GDM1 (cell line): ENCODE data around the gene FOSL1.

Experiments used
- DNase-seq: peaks from one replicate; lab custom pipeline; 2025; lab: John Stamatoyannopoulos, UW

Gene FOSL1

GRCh38 chr11:65900125-65900898 is at the start of gene FOSL1:
Gene FOSL1 (minus strand): TSS chr11:65900388. CDS start chr11:65900339, 49 bp downstream.
- peak; percentile 89 for DNase-seq

GRCh38 chr11:65947603-65948125 is 47.5 kb upstream of the FOSL1 start:
- no peak for DNase-seq

- no peak for DNase-seq
Observed at GRCh38 chr11:65947133-65947532, 46.9 kb upstream of the FOSL1 start.

- DNase-seq = no peak
Observed at GRCh38 chr11:65946655-65947054, 46.5 kb upstream of the FOSL1 start.

GRCh38 chr11:65945941-65946558 is 45.9 kb upstream of the FOSL1 start:
- DNase-seq = no peak

GRCh38 chr11:65945430-65945911 is 45.3 kb upstream of the FOSL1 start, which contains the start of gene TSGA10IP:
Gene TSGA10IP (plus strand): TSS chr11:65945480. CDS start chr11:65945676, 196 bp downstream.
- no peak for DNase-seq

- no peak for DNase-seq
Observed at GRCh38 chr11:65944767-65945166, 44.6 kb upstream of the FOSL1 start.

- DNase-seq = no peak
Observed at GRCh38 chr11:65944191-65944590, 44.0 kb upstream of the FOSL1 start.

GRCh38 chr11:65942531-65942930 is 42.3 kb upstream of the FOSL1 start:
- no peak for DNase-seq

GRCh38 chr11:65941720-65942310 is 41.6 kb upstream of the FOSL1 start:
- DNase-seq = no peak

- no peak for DNase-seq
Observed at GRCh38 chr11:65937766-65938165, 37.6 kb upstream of the FOSL1 start.

GRCh38 chr11:65934014-65934413 is 33.8 kb upstream of the FOSL1 start:
- DNase-seq = no peak

- no peak for DNase-seq
Observed at GRCh38 chr11:65932558-65932919, 32.4 kb upstream of the FOSL1 start.

GRCh38 chr11:65931773-65932557 is 31.8 kb upstream of the FOSL1 start:
- no peak for DNase-seq

- DNase-seq = no peak
Observed at GRCh38 chr11:65928667-65929066, 28.5 kb upstream of the FOSL1 start.

GRCh38 chr11:65927904-65928397 is 27.8 kb upstream of the FOSL1 start:
- DNase-seq = peak; percentile 82

GRCh38 chr11:65925397-65925796 is 25.2 kb upstream of the FOSL1 start:
- no peak for DNase-seq

- DNase-seq = no peak
Observed at GRCh38 chr11:65922565-65922964, 22.4 kb upstream of the FOSL1 start.

- no peak for DNase-seq
Observed at GRCh38 chr11:65921876-65922275, 21.7 kb upstream of the FOSL1 start.

GRCh38 chr11:65921033-65921555 is 20.9 kb upstream of the FOSL1 start:
- DNase-seq = no peak

- no peak for DNase-seq
Observed at GRCh38 chr11:65920372-65920802, 20.2 kb upstream of the FOSL1 start.
